ENCODE measurements around the gene FBN3.
"Not testable (repeated sequence)": the region's sequence is repeated elsewhere in the genome, so short reads cannot be mapped to it uniquely, and the experiment has no call there.

FBN3 gene

DNA sequence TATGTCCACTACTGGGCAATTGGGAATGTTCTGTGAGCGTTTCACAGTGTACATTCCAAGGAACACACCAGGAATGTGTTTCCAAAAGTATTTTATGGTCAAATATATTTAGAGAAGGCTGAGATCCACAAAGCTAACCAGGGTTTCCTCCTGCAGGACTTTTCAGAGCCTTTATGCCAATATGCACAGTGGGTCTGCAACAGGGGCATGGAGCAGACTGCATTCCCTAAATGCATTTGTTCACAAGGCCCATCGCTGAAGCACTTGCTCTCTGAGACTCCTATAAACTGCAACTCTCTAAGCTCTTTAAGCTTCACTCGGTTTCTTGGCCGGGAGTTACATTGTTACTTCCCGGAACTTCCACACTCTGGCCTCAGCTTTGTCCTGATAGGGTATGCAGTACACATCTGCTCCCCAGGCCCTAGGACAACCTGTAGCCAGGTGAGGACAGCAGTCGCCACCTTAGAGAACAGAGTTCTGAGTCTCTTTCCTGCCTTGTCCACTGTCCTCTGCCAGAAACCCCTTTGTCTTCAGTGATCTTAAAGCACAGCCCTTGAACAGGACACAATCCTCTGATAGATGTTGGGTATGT is 33.5 kb downstream of the FBN3 start:
- no peak for DNase-seq

DNA sequence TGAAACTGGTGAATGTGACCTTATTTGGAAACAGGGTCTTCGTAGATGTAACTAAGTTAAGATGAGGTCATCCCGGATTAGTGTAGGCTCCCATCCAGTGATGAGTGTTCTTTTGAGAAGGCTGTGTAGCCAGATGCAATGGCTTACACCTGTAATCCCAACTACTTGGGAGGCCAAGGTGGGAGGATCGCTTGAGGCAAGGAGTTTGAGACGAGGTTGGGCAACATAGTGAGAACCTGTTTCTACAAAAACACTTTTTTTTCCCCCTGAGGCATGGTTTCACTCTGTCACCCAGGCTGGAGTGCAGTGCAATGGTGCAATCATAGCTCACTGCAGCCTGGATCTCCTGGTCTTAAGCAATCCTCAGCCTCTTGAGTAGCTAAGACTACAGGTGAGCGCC is 36.4 kb downstream of the FBN3 start:
- no peak for DNase-seq

DNA sequence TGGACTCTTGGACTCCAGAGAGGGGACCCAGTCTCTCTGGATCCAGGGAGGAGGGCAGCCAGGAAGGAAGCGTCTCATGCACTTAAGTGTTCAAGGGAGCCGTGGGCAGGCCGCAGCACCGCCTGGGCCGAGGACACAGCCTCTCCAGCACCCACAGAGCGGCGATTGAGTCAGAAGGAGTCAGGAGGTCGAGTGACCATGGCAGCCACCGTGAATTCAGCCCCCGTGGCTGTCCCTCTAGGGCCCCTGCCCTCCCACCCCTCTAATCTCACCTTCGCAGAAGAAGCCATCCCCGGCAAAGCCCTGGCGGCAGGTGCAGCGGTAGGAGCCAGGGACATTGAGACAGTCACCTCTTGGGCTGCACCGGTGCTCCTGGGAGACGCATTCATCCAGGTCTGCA is 38.0 kb downstream of the FBN3 start:
- DNase-seq, result no peak

DNA sequence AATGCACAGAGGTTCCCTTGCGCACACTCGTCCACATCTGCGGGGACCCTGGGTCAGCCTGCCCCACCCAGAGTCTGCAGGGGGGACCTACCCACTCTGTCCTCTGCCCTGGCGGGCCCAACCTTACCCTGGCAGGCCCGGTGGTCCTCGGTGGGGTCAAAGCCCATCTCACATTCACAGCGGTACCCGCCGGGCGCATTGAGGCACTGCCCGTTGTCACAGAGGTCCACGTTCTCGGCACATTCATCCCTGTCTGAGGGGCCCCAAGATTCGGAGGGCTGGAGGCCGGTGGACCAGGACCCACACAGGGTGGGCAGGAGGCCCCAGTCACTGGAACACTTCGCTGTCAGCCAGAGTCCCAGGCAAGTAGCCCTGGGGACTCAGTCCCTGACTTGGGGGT is 38.5 kb downstream of the FBN3 start:
- DNase-seq, result no peak

DNA sequence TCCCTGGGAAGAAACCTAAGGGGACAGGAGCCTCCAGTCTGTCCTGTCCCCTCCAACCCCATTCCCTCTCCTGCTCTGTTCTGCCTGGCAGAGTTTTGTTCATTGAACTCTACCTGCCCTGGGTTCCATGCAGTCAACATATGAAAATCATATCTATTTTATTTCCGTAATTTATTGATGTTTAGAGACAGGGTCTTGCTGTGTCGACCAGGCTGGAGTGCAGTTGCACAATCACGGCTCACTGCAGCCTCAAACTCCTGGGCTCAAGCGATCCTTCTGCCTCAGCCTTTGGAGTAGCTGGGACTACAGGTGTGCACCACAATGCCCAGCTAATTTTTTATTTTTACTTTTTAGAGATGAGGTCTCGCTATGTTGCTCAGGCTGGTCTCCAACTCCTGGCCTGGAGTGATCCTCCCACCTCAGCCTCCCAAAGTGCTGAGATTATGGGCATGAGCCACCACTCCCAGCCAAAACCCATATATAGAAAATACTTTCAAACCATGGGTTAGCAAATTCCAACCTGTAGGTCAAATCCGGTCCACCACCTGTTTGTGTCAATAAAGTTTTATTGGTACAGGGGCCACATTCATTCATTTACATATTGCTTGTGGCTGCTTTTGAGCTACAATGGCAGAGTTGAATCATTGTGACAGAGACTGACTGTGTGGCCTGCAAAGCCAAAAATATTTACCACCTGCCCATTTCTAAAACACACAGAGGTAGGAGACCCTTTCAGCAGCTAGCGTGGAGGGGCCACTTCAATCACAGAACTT is 39.3 kb downstream of the FBN3 start:
- no peak for DNase-seq

DNA sequence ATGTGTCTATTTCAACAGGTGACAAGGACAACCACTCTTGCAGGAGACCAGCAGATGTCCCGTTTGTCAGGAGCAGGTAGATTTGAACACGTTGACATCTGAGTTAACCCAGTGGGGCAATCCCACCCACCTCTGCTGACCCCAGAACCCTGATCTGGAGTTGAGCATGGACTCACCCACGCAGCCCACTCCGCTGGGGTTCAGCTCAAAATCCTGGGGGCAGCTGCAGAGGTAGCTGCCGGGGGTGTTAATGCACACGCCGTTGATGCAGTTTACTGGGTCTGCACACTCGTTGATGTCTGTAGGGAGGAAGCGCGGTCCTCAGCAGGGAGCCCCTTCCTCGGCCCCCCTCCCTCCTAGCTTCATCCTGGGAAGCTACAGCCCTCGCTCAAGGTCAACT is 39.9 kb downstream of the FBN3 start:
- DNase-seq, result no peak

DNA sequence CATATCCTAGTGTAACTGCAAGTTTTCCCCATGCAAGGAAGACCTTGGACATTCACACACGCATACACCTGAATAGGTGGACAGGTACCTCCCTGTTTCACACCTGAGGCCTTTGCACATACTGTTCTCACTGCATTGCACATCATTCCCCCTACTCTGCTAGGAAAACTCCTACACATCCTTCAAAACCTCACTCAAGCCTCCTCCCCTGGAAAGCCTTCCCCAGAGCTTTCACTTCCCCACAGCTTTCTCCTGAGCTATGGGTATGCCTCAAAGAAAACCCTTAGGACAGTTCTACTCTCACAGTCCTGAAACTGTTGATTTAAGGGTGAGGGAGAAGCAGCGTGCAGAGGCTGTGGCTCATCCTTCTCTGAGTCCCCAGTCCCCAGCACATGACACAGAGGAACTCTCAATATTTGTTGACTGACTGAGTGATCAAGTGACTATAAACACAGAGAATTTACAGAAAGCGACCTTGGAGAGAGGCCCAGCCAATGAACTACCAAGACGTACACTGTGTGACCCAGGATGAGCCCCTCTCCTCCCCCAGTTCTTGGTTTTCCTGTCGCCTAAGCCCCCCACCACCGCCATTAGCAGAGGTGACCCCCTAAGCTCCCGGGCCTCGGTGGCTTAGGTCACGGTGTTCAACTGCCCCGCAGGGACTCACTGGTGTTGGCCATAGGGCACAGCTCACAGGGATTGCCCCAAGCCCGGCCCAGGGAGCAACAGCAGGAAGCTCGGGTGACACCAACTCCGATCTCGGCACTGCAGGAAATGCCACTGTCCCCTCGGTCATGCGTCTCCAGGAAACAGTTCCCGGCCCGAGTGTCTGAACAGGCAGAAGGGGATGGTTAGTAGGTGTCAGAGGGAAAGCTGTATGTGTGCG is 40.6 kb downstream of the FBN3 start:
- no peak for DNase-seq

DNA sequence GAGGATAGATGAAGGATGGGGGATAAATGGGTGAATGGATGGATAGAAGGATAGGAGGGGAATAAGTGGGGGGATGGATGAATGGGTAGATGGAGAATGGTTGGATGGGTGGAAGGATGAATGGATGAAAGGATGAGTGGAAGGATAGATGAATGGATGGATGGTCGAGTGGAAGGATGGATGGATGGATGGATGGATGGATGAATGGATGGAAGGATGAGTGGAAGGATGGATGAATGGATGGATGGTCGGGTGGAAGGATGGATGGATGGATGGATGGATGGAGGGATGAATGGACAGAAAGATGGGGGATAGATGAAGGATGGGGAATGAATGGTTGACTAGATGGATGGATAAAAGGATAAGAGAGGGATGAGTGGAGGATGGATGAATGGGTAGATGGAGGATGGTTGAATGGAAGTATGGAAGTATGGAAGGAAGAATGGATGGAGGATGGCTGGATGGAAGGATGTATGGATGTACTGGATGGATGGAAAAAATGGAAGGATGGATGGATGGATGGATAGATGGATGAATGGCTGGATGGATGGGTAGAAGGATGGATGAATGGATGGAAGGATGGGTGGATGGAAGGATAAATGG is 42.0 kb downstream of the FBN3 start:
- no peak for DNase-seq

DNA sequence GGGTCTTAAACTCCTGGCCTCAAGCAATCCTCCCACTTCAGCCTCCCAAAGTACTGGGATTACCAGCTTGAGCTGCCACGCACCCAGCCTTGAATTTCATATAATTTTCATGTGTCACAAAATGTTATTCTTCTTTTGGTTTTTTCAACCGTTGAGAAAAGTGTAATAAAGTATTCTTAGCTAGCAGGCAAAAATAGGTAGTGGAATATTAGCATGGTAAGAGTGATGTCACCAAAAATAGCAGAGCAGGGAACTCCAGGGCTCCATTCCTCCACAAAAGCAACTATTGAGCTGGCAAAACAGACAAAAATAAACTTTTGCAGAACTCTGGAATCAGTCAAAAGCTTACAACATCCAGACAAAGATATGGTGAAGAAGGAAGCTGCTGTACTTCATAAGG is 43.9 kb downstream of the FBN3 start:
- no peak for DNase-seq

DNA sequence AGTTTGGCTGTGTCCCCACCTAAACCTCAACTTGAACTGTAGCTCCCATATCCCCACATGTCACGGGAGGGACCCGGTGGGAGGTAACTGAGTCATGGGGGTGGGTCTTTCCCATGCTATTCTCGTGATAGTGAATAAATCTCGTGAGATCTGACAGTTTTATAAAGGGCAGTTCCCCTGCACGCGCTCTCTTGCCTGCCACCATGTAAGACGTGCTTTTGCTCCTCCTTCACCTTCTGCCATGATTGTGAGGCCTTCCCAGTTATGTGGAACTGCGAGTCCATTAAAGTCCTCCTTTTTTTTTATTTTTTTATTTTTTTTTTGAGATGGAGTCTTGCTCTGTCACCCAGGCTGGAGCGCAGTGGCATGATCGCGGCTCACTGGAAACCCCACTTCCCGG is 47.5 kb downstream of the FBN3 start:
- DNase-seq, result not testable (repeated sequence)

DNA sequence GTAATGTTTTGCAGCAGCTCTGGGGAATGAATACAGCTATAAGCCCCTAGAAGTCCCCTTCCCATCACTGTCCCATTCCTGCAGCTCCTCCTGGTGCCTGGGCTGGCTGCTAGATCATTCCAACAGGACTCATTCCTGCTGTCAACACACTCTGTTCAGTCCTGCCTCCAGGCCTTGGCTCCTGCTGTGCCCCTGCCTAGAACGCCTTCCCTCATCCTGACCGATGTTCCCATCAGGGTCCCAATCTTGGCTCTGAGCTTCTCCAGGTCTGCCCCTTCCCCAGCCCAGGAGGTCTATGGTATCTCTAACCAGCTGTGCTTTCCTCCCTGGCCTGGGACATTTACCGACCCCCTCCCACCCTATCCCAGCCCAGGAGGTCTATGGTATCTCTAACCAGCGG is 48.1 kb downstream of the FBN3 start:
- no peak for DNase-seq

DNA sequence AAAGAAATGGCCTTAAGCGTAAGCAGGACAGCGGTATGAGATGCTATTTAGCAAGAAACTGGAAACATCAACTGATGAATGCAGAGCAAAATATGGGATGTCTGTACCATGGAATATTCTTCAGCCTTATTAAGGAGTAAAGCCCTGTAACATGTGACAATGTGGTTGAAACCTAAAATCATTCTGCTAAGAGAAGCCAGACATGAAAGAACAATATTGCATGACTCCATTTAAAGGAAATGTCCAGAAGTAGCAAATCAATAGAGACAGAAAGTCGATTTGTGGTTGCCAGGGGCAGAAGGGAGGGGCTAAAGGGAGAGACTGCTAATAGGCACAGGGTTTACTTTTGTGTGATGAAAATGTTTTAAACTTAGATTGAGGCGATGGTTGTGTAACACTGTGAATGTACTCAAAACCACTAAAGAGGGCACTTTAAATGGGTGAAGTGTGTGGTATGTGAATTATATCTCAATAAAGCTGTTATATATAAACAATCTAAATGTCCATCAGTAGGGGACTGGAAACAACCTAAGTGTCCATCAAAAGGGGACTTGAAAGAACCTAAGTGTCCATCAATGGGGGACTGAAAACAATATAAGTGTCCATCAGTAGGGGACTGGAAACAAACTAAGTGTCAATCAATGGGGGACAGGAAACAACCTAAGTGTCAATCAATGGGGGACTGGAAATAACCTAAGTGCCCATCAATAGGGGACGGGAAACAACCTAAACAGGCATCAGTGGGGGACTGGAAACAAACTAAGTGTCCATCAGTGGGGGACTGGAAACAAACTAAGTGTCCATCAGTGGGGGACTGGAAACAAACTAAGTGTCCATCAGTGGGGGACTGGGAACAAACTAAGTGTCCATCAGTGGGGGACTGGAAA is 51.5 kb downstream of the FBN3 start:
- no peak for DNase-seq

DNA sequence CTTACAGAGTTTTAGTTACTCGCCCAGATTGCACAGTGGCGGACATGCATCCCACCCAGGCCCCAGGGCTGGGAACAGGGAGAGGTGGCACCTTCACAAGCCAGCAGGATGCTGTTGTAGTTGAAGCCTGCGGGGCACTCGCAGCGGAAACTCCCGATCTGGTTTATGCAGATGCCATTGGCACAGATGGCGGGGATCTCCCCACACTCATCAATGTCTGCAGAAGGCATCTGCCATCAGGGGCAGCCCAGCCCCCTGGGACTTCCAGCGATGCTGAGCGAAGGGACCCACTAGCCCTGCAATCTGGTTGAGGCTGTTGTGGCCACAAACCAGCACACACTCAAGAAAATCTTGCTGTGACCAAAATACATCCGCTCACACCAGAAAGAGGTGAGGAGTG is 52.2 kb downstream of the FBN3 start:
- DNase-seq, result no peak

DNA sequence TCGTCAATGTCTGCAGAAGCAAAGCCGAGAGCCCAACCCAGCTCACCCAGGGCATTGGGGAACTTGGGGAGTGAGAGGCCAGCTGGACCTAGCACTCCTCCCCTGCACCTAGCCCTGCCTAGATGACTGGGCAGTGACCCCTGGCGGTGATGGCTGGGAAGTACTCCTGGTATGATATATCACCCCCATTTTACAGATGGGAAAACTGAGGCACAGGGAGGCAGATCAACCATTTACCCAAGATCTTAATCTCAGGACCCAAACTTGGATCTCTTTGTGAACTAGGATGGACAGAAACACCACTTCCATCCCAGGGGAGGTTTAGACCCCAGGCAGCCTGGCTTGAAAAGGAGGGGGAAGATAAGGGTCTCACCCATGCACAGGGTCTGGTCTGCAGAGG is 53.3 kb downstream of the FBN3 start:
- DNase-seq, result no peak

DNA sequence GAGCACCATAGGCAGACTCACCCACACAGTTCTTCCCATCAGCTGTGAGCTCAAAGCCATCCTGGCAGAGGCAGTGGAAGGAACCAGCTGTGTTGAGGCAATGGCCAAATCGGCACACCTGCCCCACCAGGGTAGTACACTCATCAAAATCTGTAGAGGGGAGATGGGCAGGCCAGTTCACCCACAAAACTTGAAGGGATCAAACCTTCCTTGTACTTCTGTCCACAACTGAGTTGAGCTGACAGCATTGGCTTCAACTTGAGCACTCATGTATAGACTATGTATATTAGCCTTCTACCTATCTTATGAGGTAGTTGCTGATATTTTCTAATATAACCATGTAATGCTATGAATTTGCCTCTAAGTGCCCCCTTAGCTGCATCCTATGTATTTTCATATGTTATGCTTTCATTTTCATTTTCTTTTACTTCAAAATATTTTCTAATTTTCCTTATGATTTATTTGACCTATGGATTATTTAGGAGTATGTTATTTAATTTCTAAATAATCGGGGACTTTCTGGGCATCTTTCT is 54.0 kb downstream of the FBN3 start:
- DNase-seq, result no peak

DNA sequence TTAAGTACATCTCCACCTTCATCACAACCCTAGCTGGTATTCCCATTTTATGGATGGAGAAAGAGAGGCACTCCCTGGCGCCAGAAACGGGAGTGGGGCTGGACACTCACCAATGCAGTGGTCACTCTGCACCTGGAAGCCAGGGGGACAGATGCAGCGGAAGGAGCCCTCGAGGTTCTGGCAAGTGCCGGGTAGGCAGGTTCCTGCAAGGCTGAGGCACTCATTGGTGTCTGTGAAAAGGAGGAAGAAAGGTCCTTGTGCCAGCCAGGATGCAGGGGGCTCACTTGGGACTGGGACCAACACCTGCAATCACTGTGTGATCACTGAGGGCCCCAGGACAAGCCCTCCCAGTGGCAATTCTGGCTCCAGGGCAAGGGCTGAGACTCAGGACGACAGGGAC is 55.1 kb downstream of the FBN3 start:
- DNase-seq, result no peak

DNA sequence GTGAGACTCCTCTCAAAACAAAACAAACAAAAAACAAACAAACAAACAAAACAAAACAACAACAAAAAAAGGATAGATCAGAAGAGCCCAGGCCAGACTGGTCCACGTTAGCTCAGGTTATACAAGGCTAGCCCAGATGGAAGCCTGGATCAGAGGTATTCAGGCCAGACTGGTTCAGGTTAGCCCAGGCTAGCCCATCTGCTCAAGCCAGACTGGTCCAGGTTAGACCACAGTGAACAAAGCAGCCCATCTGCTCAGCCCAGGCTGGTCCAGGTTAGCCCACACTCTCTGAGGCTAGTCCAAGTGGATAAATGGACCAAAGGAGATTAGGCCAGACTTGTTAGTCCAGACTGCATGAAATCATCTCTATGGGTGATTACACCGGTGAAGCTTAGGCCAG is 55.7 kb downstream of the FBN3 start:
- DNase-seq, result no peak

DNA sequence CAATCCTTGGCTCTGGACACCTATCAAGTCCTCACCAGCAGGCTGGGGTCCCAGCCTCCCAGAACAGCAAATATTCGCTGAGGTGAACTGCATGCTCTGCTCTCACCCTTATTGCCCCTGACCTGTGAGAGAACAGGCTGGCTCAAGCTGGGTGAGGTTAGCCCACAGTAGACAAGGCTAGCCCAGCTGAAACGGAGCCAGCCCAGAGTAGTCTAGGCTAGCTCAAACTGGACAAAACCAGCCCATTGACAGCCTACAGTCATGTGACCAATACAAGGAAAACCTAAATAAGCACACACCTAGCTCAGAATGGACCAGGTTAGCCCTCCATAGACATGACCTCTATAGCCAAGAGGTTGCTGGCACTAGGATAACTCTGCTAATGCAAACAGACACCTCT is 58.4 kb downstream of the FBN3 start:
- no peak for DNase-seq

DNA sequence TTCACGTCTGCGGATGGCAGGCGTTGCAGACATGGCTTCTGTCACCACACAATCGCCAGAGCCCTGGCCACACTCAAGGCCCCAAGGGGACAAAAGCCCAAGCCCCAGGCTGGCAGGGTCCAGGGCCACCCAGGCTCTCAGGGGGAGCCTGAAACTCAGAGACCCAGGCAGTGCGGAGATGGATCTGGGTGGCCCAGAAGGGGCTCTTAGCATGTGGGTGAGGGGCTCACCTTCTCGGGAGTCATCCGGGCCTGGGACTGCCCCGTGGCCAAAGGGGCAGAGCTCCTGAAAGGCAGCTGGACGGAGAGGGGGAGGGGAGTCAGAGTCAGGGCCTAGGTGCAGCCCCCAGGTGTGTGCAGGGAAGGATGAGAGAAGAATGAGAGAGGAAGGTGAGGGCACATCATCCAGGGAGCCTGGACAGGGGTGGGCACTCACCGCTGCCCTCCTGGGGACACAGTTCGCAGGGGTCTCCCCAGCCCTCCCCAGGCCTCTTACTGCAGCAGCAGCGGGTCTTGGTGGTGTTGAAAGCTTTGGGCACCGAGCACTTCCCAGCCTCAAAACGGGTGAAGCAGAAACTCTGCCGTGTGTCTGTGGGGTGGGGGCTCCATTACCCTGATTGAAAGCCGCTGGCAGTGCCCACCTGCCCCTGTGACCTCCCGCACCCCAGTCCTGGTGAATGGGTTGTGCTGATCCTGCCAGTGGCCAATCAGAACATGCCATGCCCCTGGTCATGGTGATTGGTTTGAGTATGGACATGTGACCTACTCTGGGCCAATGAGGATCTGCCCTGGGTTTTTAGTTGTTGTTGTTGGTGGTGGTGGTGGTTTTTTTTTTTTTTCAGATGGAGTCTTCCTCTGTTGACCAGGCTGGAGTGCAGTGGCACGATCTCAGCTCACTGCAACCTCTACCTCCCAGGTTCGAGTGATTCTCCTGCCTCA is 59.5 kb downstream of the FBN3 start:
- no peak for DNase-seq

DNA sequence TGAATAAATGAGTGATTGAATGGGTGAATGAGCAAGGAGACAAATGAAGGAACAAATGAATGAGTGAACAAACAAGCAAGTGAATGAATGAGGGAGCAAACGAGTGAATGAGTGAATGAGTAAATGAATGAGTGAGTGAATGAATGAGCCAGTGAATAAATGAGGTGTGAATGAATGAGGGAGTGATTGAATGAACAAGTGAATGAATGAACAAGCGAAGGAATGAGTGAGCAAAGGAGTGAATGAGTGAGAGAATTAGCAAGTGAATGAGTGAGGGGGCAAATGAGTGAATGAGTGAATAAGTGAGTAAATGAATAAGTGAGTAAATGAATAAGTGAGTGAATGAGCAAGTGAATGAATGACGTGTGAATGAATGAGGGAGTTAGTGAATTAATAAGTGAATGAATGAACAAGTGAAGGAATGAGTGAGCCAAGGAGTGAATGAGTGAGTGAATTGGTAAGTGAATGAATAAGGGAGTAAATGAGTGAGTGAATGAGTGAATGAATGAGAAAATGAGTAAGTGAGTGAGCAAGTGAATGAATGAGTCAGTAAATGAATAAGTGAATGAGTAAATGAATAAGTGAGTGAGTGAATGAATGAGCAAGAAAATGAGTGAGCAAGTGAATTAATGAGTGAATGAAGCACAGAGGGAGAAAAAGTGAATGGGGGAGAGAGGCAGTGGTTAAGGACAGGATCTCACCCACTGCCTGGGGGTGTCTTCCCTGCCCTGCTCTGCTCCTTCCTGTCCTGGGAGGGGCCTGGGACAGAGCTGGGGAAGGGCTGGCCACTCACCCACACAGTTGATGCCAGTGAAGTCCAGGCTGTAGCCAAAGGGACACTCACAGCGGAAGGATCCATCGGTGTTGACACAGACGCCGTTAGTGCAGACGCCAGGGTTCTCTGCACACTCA is 60.4 kb downstream of the FBN3 start:
- DNase-seq, result no peak

All from NCI-H2227 treated with DMSO at 0.1 percent for 48 hours (cell line).